Pancreas (tissue), 10 donors: ENCODE measurements around the gene TMEM184A. TPM values are rescaled to one million over a fixed set of nuclear protein-coding genes. Genes with fewer than 3 reads are reported as not detected.

Experiments
- ATAC-seq, 4 donors: fragments of 200-7000 bp; cut with Tn5 transposase; one replicate each; pipeline versions ENCODE4 v1.8.0 to v1.9.1; 2020; ENCODE audit warnings: mild to moderate bottlenecking in 4 of 4, moderate library complexity in 4 of 4
- DNase-seq, 6 donors: peaks; one replicate each; pipeline ENCODE4 v3.0.0-alpha.2; 2020
- FAIRE-seq: peaks from 2 replicates; lab custom pipeline; 2012; peaks lifted over from hg19 to GRCh38; lab: Jason Lieb, UNC
- H3K27ac ChIP-seq, 4 donors: fragments of 200-600 bp; sonication (generic); 1 replicate in 3 of 4; 2 replicates in 1 of 4; pipeline versions ENCODE4 v1.5.0 to v1.8.0; 2020
- H3K27me3 ChIP-seq, 4 donors: fragments of 200-600 bp; one replicate each; pipeline ENCODE4 v1.8.0; 2021
- H3K36me3 ChIP-seq, 3 donors: fragments of 200-600 bp; sonication (generic) in 1 of 3; one replicate each; pipeline versions ENCODE4 v1.5.0 to v1.8.0; 2020 to 2021
- H3K4me1 ChIP-seq, 3 donors: fragments of 200-600 bp; one replicate each; pipeline ENCODE4 v1.8.0; 2021
- H3K4me3 ChIP-seq, 4 donors: fragments of 200-600 bp; sonication (generic) in 2 of 4; one replicate each; pipeline versions ENCODE4 v1.5.0 to v1.8.0; 2020 to 2021
- H3K9me3 ChIP-seq, 4 donors: fragments of 200-600 bp; one replicate each; pipeline ENCODE4 v1.8.0; 2021
- CTCF ChIP-seq, 4 donors: fragments of 200-600 bp; sonication (generic) in 3 of 4; IDR thresholded peaks; one replicate each; pipeline versions ENCODE4 v1.5.0 to v1.8.0; 2021; ENCODE audit warnings: antibody characterized with exemption in 4 of 4
- WGBS, 2 donors: extraction: QIAGEN DNeasy Blood & Tissue Kit; methylation state at CpG; one replicate each; pipeline ENCODE4 v1.1.7; 2013; 5-methylcytosine and 5-hydroxymethylcytosine counted together
- intact Hi-C, 3 donors: fragments of 100-400 bp; cut with DNase I; formaldehyde crosslinking; loops; one replicate each; pipeline versions ENCODE4 v1.11.1 to v1.14.2; 2022
- polyA plus RNA-seq, 2 donors: library from polyadenylated mRNA; stranded (reverse); fragments of 200-250 nt; gene quantifications; one replicate each; pipeline ENCODE4 v1.2.3, GENCODE V29; 2013
- total RNA-seq, 6 donors: library from RNA; stranded (reverse); fragmentation: NEBNext Ultra II Directional in 4 of 6; extraction: Animal tissue kit (Norgen Biotek cat#: 25700) in 4 of 6; gene quantifications; one replicate each; pipeline versions ENCODE4 v1.2.1 to v1.2.4, GENCODE V29; 2021 to 2023
- donor health status: healthy with polysubstance abuse.
- donor health status: DM: no; HTN: no; CAD: no; lungs with moderate emphysema.
- donor health status: DM: no; HTN: no; CAD: no.
- donor health status: control.
- donor health status: control.
- donor health status: Bipolar disorder and iron deficiency.
- donor health status: DM: yes; HTN: yes; CAD: no.
- donor health status: DM: no; HTN: no; CAD: no.
- donor health status: DM: no; HTN: no; CAD: no.
- donor health status: DM: yes; HTN: yes; CAD: no.

TMEM184A gene
- total and polyA plus RNA-seq, 8 donors: 15.2 to 58.9 (median 25.4) TPM

- intact Hi-C loops: no loop called here
- H3K4me1 ChIP-seq: peaks cover 0 to 6% (median 0%) of the 10 kb centered on the region in 3 donors
- no peak overlapping the region for H3K4me3 ChIP-seq
- no peaks in the 10 kb centered on the region for H3K36me3 ChIP-seq
- FAIRE-seq (no peak), DNase-seq (peak in 1 of 6 donors; percentile 24), ATAC-seq (no peak)
- no peak for TF ChIP-seq CTCF (IDR thresholded peaks at IDR 0.05)
- H3K9me3 ChIP-seq: no peaks in the 10 kb centered on the region
- whole genome bisulfite sequencing, 2 donors: 51 to 56% methylated on average over 9 of the region's 9 CpGs
- no peaks in the 10 kb centered on the region for H3K27me3 ChIP-seq
- H3K27ac ChIP-seq: no peak overlapping the region
Measured at GRCh38 chr7:1590887-1591286, 34.9 kb upstream of the TMEM184A start.

DNA sequence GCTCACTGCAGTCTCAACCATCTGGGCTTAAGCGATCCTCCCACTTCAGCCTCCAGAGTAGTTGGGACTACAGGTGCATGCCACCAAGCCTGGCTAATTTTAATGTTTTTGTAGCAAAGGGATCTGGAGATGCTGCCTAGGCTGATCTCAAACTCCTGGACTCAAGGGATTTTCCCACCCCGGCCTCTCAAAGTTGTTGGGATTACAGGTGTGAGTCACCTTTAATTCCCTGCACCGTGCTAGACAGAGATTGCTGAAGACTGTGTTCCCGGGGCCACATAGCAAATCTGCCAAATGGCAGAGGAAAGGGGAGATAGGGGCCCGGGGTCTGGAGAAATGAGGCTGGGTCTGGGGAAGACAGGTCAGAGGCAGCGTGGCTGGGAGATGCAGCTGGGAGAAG lies 34.5 kb upstream of the TMEM184A start:
- no peaks in the 10 kb centered on the region for H3K27me3 ChIP-seq

DNA sequence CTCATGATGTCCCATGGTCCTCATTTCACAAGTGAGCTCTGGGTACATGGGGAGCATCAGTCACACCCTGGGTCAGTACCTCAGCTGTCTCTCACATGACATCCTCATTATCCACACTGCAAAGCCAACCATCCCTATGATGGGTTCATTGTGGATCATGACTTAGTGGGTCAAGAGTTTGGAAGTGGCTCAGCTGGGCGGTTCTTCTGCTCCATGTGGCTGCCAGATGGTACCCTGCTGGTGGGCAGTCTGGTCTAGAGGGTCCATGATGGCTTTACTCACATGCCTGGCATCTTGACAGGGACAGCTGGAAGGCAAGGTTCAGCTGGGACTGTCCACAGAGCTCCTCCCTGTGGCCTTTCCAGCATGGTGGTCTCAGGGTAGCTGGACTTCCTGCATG lies 33.0 kb upstream of the TMEM184A start:
- ATAC-seq (no peak), DNase-seq (no peak), FAIRE-seq (no peak)
- H3K4me1 ChIP-seq: peaks cover 0 to 6% (median 0%) of the 10 kb centered on the region in 3 donors
- intact Hi-C loops: loop anchor here in 1 of 3 donors (10.0 kb wide), 1 partner anchor 626 kb away; no protein-coding TSS in a partner anchor
- no peak overlapping the region for H3K27ac ChIP-seq
- no peaks in the 10 kb centered on the region for H3K27me3 ChIP-seq
- no peaks in the 10 kb centered on the region for H3K36me3 ChIP-seq
- WGBS, 2 donors: 90 to 100% methylated on average over 1 of the region's 1 CpG
- H3K4me3 ChIP-seq: no peak overlapping the region
- no peaks in the 10 kb centered on the region for H3K9me3 ChIP-seq
- TF ChIP-seq CTCF (IDR thresholded peaks at IDR 0.05): no peak

More for the DNA sequence above, 34.5 kb upstream of the TMEM184A start:
- Histone ChIP-seq H3K4me3 (no peak overlapping the region), H3K9me3 (no peaks in the 10 kb centered on the region), H3K36me3 (no peaks in the 10 kb centered on the region), H3K27ac (no peak overlapping the region), H3K4me1 (peaks cover 0 to 6% (median 0%) of the 10 kb centered on the region in 3 donors)
- WGBS, 2 donors: 66 to 69% methylated on average over 6 of the region's 6 CpGs
- ATAC-seq (no peak), DNase-seq (peak in 1 of 6 donors; percentile 27), FAIRE-seq (no peak)
- intact Hi-C loops: no loop called here
- no peak for TF ChIP-seq CTCF (IDR thresholded peaks at IDR 0.05)

- Histone ChIP-seq H3K4me1 (peaks cover 0 to 6% (median 0%) of the 10 kb centered on the region in 3 donors), H3K36me3 (no peaks in the 10 kb centered on the region), H3K4me3 (no peak overlapping the region), H3K27ac (no peak overlapping the region), H3K9me3 (no peaks in the 10 kb centered on the region), H3K27me3 (no peaks in the 10 kb centered on the region)
- no peak for ATAC-seq
- WGBS, 2 donors: 74 to 75% methylated on average over 12 of the region's 12 CpGs
- no peak for DNase-seq
- FAIRE-seq: no peak
- no peak for TF ChIP-seq CTCF (IDR thresholded peaks at IDR 0.05)
- intact Hi-C loops: loop anchor here in 1 of 3 donors (10.0 kb wide), 1 partner anchor 627 kb away; no protein-coding TSS in a partner anchor
Measured at GRCh38 chr7:1587738-1588137, 31.7 kb upstream of the TMEM184A start.
